IPS-NIHi11 (cell line): Measurements from ENCODE around the gene MIA.
A peak's percentile ranks its signal among the peaks of the same experiment; 100 is the strongest.
"Not testable (repeated sequence)": the region's sequence is repeated elsewhere in the genome, so short reads cannot be mapped to it uniquely, and the experiment has no call there.

ENCODE experiments used
- DNase-seq: peaks from one replicate; pipeline ENCODE4 v3.0.0; 2012; ENCODE audit warnings: mixed read lengths, low spot score

MIA gene

DNA sequence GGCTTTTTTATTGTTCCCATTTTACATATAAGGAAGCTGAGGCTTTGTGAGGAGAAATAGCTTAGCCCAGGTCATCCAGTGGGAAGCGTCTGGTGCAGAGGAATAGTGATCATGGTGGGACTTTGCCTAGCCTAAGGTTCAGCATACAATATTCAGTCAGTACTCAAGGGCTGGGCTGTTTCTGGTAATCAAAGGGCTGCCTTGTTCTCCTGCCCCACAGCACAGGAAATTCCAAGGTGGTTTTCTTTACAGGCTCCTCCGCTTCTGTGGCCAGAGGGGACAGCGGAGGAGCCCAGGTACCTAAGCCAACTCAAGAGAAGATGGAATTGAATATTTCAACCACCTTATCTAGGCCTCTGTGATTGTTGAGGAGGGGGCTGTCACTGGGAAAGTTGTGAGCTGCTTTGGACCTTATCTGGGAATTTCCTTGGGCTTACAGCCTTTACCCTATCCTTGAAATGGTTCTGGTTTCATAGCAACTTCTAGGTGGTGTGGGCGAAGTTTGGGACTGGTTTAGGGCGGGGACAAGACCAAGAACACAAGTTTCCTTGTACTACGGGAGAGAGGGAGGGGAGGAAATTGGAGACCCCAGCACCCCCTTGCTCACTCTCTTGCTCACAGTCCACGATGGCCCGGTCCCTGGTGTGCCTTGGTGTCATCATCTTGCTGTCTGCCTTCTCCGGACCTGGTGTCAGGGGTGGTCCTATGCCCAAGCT lies at the start of gene MIA:
TSS of gene MIA (plus strand) at position 606 of the 716 bp plus-strand sequence. CDS start at position 628, 22 bp downstream.
- DNase-seq: no peak

DNA sequence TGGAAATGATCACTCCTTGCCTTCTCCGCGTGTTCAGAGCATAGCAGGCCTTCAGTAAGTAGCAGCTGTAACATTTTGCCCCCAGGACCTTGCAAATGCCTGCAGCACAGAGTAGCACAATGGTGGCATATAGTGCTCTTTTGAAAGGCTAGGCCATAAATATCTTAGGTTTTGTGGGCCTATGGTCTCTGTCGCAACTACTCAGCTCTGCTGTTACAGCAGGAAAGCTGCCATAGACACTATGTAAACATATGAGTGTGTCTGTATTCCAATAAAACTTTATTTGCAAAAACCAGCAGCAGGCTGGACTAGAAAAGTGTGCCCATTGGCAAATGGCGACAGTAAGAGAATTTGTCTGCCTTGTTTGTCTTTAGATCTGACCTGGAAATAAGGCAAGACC lies 49.0 kb upstream of the MIA start:
- no peak for DNase-seq

DNA sequence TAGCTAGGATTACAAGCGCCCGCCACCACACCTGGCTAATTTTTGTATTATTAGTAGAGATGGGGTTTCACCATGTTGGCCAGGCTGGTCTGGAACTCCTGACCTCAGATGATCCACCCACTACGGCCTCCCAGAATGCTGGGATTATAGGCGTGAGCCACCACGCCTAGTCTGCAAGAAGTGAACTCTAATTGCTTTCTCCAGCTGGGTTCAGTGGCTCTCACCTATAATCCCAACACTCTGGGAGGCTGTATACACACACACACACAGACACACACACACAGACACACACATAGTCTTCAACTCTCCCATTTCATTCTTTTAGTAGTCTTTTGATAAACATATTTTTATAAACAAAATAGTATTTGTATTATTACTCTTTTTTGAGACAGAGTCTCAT lies 45.3 kb upstream of the MIA start:
- DNase-seq: not testable (repeated sequence)

DNA sequence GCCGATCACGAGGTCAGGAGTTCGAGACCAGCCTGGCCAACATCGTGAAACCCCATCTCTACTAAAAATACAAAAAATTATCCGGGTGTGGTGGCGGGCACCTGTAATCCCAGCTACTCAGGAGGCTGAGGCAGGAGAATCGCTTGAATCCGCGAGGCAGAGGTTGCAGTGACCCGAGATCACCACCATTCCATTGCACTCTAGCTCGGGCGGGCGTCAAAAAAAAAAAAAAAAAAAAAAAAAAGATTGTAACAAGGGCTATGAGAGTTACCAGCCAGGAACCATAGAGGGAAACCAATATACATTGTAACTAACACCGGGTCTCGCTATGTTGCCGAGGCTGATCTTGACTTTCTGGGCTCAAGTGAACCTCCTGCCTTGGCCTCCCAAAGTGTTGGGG lies 43.0 kb upstream of the MIA start:
- DNase-seq: not testable (repeated sequence)

DNA sequence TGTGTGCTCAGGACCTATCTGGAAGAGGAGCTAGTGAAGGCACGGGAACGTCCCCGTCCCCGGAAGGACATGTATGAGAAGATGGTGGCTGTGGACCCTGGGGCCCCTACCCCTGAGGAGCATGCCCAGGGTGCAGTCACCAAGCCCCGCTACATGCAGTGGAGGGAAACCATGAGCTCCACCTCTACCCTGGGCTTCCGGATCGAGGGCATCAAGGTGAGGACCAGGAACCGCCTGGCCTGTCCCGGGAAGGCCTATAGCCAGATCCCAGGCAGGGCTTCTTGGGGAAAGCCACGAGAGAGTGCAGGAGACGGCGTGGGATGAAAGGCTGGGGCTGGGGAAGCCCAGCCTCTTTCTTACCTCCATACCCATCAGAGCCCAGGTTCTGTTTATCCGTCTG lies 42.2 kb upstream of the MIA start:
- no peak for DNase-seq

DNA sequence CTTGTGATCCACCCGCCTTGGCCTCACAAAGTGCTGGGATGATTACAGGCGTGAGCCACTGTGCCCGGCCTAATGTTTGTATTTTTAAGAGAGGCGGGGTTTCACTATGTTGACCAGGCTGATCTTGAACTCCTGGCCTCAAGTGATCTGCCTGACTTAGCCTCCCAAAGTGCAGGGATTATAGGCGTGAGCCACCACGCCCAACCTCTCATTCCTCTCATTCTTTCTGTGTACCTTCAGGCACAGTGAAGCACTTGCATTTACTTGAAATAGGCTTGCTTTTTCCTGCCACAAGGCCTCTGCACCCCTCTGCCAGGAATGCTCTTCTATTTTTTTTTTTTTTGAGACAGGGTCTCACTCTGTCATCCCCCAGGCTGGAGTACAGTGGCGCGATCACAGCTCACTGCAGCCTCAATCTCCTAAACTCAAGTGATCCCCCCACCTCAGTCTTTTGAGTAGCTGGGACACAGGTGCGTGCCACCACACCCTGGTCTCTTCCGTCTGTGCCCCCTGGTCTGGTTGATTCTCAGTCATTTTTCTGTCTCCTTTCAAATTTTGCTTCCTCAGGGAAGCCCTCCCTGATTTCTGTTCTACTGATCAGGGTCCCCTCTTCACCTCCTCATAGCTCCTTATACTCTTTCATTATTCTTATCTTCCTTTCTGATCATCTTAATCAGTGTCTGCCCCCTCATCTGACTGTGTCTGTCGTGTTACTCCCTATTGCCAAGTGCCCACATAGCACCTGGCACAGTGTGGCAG lies 40.1 kb upstream of the MIA start:
- DNase-seq: no peak

DNA sequence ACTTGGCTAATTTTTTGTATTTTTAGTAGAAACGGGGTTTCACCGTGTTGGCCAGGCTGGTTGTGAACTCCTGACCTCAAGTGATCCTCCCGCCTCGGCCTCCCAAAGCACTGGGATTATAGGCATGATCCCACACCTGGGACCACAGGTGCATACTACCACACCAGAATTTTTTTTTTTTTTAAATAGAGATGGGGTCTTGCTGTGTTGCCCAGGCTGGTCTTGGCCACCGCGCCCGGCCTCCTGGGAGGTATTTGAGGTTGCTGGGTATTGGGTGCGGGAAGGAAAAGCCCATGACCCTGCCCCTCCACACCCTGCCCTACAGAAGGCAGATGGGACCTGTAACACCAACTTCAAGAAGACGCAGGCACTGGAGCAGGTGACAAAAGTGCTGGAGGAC lies 38.7 kb upstream of the MIA start:
- DNase-seq: no peak

DNA sequence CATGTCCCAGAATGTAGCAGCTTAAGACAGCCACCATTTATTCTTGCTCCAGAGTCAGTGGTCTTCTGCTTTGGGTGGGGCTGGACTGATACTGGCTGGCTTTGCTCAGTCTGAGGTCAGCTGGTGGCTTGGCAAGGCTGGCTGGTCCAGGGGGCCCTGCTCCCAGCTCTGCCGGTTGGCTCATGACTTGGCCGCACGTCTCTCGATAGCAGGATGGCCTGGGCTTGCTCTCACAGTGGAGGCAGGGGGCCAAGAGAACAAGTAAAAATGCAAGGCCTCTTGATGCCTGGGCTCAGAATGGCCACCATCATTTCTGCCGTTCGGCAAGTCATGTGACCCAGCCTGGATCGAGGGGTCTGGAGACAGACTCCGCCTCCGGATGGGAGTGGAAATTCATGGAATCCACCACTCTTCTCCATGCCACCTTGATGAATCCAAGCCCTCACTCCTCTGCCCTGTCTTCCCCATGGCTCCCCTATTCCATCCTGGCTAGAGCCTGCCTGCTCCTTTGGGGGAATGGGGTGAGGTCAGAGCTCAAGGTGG lies 38.1 kb upstream of the MIA start:
- DNase-seq: no peak

DNA sequence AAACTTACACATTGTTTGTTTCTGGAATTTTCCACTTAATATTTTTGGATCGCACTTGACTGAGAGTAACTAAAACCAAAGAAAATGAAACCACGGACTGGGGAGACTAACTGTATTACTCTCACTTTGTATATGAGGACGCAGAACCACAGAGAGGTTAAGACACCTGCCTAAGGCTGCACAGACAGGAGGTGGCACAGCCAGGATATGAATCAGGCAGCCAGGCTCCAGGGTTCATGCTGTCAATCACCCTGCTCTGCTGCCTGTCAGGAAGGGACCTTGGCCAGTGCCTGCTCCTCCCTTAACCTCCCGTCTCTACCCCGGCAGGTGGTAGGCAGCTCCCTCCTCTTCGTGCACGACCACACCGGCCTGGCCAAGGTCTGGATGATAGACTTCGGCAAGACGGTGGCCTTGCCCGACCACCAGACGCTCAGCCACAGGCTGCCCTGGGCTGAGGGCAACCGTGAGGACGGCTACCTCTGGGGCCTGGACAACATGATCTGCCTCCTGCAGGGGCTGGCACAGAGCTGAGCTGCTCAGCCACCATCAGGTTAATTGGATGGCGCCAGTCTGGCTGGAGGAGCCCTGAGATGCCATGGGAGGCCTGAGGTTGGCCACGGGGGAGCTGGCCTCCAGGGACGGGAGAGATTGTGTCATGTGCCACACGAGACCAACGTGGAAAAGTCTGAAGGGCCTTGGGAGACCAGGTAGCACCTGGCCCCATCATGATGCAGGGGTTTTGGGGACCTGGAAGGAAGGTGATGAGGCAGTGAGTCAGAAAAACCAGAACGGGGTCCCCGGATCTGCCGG lies 36.1 kb upstream of the MIA start:
- no peak for DNase-seq

DNA sequence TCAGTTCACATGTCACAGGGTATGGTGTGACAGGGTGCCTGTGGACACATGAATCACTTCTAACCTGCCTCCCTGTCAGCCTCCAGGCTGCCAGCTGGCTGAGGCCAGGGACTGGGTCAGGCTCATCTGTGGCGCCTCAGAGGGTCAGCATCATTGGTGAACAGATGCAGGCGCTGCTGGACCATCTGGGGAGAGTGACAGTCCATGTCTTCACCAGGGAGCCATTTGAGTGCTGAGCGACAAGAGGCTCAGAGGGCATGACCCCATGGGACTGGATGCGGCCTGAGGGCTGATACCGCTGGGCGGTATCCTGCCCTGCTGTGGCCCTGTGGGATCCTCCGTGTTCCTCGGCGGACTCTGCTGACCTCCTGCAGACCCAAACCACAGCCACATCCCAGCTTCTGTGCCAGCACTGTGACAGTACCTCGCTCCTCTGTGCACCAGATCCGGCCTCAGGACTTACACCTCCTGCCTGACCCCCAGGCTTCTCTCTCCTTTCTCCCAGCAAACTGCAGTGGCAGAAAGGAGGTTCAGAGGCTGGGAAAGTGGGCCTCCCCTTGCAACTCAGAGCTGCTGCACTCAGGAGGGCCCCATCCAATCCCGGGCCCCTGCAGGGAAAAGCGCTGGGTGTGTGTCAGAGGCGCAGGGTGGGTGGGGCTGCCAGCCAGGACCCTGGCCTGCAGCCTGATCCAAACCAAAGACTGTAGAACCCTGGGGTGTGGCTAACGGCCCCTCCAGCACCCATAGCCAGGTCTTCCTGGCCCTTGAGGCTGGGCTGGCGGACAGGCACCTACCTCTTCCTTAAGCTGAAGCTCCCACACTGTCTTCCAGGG lies 35.2 kb upstream of the MIA start:
- no peak for DNase-seq

DNA sequence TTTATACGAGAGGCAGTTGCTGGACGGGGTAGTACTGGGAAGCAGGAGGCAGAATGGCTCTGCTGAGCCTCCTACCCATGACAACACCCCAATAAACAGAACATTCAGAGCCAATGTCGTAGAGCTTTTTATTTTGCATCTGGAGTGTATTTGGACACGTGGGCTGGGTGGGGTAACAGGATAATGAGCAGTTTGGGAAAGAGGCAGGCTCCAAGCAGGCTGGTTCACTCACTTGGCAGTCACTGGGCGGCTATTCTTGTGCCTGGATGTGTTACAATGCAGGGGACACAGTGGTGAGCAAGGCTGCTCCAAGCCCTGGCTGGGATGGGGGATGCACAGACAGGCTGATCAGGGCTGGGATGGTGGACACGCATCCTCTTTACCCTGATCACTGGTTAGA lies 34.6 kb upstream of the MIA start:
- no peak for DNase-seq

DNA sequence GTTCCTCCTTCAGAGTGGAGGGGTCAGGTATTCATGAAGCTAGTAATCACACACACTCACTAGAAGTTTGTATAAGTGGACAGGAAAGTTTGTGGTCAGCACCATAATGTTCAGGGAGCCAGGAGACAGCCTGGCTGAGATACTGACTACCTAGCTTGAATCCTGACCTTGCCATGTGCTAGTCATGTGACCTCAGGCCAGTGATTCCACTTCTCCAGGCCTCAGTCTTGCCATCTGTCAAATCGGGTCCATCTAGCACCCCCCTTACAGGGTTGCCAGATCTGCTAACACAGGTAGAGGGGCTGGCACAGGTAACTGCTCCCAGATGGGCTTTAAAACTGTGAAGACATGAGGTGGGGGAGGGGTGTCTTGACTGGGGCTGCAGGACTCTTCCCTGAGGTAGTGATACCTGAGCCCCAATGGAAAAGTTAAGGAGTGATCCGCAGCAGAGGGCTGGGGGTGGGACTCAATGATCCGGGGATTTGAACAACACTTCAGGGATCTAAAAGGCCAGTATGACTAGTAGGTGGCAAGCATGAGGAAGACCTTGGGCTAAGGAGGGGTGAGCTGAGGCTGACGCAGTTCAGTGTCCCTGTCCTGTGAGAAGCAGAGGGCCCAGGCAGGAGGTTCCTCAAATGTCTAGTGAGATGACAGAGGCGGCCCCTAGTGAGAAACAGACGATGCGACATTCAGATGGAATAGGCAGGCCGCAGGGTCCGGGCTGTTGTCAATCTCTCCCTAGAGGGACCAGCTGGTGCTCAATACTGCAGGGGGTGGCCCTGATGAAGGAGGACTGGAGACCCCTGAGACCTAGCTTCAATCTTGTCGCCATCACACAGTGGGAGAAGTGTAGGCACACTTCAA lies 33.6 kb upstream of the MIA start:
- no peak for DNase-seq

DNA sequence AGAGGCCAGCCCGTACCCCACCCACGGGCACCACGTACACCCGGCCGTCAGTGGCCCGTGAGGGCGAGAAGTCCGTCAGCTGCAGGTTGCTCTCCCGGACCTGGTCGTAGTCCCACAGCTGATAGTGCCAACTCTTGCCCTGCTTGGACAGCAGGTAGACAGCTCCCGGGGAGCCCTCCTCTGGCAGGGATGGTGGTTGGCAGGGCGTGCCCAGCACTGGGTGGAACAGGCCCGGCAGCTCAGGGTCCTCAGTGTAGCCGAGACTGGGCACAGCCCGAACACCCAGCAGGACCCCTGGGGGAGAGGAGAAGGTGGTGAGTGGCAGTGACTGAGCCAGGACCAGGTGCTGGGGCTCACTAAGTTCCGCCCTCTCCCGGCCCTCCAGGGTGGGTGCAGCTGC lies 32.8 kb upstream of the MIA start:
- DNase-seq: no peak

DNA sequence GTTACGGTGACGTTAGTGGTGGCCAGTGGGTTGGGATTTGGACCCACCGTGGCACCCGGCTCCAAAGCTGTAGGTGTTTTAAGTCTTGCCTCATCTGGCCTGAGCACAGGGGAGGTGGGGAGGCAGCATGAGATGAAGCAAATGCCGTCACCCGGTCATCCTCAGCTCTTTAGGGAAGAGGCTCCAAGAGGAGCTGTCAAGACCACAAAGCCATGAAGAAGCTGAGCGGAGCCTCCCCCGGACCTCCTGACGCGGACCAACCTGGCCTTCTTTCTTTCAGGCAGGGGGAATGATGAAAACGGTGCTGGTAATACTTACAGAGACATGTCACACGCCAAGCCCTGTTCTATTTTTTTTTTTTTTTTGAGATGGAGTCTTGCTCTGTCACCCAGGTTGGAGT lies 32.4 kb upstream of the MIA start:
- DNase-seq: no peak

DNA sequence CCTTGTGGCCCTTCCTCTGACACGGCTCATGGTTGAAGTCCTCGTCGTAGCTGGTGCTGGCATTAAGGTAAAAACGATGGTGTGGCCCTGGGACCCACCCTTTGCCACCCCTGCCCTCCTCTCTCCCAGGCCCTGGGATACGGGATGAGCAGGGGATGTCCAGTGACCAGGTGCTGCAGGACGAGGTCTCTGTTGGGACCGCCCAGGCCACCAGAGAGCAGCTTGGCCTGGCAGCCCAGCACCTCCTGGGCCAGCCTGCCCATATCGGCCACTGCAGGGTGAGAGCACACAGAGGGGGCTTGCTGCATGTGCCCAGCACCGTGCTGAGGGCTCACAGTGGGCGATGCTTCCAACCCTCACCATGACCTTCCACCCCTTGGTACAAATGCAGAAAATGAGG lies 31.4 kb upstream of the MIA start:
- DNase-seq: no peak

DNA sequence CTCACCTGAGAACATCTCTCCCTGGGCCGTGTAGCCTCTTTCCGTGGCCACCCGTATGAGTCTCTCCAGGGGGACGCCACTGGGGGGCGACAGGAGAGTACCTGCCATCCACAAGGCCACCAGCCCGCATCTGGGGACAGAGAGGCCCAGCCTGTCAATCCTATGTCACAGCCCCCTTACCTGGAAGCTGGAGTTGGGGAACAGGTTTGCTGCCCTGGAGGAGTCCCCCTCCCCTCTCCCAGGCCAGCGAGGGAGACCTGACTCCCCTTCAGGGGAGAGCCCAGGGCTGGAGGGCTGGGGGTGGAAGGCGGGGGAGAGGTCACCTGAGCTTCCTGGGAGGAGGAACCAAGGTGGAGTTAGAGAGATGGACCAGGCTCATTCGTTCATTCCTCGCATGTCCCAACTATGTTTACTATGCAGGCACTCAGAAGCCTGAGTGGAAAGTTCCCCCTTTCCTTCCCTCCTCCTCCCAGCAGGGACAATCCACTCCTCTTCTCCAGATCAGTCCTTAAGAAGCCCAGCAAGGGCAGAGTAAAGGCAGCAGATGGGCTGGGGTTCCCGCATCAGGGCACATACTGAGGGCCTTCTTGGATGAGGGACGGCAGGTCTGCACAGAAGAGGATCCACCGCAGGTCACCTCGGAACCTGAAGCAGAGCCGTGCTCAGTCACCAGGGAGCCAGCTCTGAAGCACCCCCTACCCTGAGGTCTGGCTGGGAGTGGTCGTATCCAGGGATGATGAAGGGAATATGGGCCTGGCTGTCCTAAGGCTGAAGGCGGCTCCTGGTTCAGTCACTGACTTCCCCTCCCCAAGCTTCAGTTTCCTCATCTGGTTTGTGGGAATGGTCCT lies 30.5 kb upstream of the MIA start:
- peak; percentile 58 for DNase-seq

DNA sequence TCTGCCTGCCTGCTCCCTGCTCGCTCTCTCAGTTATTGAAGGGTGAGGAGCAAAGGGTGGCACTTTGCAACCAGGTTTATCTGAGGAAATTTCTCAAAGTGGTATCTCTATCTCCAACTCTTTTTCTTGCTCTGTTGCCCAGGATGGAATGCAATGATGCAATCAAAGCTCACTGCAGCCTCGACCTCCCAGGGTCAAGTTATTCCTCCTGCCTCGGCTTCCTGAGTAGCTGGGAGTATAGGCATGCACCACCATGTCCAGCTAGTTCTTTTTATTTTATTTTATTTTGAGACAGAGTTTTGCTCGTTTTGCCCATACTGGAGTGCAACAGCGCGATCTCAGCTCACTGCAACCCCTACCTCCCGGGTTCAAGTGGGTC lies 29.9 kb upstream of the MIA start:
- no peak for DNase-seq

DNA sequence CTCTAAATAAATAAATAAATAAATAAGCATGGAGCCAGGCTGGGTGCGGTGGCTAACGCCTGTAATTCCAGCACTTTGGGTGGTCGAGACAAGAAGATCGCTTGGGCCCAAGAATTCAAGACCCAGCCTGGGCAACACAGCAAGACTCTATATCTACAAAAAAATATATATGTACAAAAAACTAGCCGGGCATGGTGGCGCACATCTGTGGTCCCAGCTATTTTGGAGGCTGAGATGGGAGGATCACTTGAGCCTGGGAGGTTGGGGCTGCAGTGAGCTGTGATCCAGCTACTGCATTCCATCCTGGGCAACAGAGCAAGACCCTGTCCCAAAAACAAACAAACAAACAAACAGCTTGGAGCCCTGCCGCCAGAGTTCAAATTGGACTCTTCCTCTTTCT lies 27.8 kb upstream of the MIA start:
- no peak for DNase-seq

DNA sequence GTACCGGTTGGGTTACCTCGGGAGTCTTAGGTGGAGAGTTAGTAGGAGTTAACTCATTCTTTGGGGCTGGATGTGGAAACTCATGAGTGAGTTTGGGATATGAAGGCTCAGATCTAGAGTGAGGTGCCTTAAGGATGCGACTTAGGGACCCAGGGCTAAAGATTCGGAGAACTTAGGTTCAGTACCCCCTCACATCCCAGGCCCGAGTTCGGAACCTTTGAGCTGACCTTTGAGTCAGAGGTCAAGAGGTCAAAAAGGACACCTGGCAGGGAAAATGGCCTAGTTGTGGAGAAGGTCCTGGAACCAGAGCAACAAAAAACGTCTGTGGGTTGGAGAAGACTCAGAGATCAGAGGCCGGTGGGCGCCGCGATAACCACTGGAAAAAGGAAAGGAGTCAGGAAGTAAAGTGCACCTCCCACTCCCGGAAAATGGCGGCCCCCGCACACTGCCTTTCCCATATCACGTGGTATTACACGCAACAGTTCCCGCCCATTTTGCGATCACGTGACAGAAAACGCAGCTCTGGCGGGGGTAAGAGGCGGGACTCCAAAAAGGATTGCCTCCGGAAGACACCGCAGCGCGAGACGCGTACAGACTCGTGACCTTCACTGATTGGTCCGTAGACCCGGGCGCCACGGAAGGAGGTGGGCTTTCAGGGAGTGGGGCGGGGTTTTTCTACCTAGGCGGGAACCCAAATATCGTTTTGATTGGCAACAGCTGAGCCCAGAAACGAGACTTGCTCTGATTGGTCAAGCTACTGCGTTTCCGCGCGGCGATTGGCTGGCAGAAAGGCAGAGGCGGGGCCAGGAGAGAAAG lies 25.1 kb upstream of the MIA start, which contains the start of gene ACTMAP:
TSS of gene ACTMAP (minus strand) at position 420 of the 816 bp plus-strand sequence. CDS start 674 bp downstream, outside the sequence.
- DNase-seq: peak; percentile 97
